ENCODE data around the gene HJURP.

DNA sequence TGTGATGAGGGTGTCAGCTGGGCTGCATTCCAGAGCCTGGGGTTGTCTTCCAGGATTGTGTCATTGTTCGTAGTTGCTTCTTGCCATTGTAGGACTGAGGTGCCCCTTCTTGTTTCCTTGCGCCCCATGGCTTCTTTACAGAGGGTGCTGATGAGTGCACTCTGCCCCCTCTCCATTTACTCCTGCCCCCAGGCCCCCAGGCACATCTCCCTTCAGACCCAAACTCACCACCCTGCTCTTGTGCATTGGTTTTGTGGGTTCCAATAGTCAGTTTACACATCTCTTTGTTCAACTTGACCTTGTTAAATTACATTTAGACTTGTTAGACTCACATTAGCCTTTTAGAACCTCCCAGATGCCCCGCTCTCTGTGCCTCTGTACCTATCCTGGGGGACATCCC lies 33.1 kb downstream of the HJURP start:
- TF ChIP-seq, protein P1, sequence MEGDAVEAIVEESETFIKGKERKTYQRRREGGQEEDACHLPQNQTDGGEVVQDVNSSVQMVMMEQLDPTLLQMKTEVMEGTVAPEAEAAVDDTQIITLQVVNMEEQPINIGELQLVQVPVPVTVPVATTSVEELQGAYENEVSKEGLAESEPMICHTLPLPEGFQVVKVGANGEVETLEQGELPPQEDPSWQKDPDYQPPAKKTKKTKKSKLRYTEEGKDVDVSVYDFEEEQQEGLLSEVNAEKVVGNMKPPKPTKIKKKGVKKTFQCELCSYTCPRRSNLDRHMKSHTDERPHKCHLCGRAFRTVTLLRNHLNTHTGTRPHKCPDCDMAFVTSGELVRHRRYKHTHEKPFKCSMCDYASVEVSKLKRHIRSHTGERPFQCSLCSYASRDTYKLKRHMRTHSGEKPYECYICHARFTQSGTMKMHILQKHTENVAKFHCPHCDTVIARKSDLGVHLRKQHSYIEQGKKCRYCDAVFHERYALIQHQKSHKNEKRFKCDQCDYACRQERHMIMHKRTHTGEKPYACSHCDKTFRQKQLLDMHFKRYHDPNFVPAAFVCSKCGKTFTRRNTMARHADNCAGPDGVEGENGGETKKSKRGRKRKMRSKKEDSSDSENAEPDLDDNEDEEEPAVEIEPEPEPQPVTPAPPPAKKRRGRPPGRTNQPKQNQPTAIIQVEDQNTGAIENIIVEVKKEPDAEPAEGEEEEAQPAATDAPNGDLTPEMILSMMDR (IDR thresholded peaks at IDR 0.05), result no peak
- TF ChIP-seq EZH2 (IDR thresholded peaks at IDR 0.05), result no peak
- TF ChIP-seq EZH2phosphoT487 (IDR thresholded peaks at IDR 0.05), result no peak

Data from neural progenitor cell (in vitro differentiated cells).